Measurements from ENCODE around the gene TRIM31. TPM values are rescaled to one million over a fixed set of nuclear protein-coding genes. Genes with fewer than 3 reads are reported as not detected.

The TRIM31 gene
- total RNA-seq, 1 experiment from 2014 or later = 0.13 TPM

DNA sequence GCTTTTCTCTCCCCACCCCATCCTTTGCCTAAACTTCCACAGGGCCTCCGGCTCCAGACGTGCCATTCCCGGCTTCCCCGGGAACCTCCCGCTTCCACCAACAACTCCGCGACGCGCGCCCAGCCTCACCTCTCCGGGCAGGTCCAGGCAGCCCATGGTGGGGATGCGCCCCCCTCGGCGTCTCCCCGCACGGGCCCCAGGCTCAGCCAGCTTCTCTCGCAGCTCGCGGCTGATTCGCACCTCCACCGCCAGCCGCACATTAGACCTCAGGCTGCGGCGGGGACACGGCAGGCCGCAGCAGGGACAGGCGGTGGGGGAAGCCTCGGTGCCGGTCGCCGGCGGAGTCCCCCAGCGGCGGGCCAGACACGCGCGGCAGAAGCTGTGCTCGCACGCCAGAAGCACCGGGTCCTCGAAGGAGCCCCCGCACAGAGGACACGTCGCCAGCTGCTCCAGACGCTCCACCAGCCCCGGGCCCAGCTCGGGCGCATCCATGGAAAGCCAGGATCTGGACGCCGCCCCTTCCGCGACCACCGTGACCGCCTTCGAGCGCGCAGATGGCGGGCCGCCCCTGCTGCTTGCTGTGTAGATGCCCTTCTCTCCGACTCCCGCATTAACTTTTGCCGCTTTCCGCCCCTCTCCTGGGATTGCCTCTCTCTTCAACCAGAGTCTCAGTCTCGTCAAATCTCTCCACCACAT, 37.6 kb downstream of the TRIM31 start, which contains the start of gene RNF39 (continued):
- TF ChIP-seq, protein P1, sequence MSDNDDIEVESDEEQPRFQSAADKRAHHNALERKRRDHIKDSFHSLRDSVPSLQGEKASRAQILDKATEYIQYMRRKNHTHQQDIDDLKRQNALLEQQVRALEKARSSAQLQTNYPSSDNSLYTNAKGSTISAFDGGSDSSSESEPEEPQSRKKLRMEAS (CRISPR knock-in tag; IDR thresholded peaks at IDR 0.05) = peak; percentile 76
- TF ChIP-seq, protein P2, sequence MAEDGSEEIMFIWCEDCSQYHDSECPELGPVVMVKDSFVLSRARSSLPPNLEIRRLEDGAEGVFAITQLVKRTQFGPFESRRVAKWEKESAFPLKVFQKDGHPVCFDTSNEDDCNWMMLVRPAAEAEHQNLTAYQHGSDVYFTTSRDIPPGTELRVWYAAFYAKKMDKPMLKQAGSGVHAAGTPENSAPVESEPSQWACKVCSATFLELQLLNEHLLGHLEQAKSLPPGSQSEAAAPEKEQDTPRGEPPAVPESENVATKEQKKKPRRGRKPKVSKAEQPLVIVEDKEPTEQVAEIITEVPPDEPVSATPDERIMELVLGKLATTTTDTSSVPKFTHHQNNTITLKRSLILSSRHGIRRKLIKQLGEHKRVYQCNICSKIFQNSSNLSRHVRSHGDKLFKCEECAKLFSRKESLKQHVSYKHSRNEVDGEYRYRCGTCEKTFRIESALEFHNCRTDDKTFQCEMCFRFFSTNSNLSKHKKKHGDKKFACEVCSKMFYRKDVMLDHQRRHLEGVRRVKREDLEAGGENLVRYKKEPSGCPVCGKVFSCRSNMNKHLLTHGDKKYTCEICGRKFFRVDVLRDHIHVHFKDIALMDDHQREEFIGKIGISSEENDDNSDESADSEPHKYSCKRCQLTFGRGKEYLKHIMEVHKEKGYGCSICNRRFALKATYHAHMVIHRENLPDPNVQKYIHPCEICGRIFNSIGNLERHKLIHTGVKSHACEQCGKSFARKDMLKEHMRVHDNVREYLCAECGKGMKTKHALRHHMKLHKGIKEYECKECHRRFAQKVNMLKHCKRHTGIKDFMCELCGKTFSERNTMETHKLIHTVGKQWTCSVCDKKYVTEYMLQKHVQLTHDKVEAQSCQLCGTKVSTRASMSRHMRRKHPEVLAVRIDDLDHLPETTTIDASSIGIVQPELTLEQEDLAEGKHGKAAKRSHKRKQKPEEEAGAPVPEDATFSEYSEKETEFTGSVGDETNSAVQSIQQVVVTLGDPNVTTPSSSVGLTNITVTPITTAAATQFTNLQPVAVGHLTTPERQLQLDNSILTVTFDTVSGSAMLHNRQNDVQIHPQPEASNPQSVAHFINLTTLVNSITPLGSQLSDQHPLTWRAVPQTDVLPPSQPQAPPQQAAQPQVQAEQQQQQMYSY (CRISPR knock-in tag; IDR thresholded peaks at IDR 0.05) = peak; percentile 43
- TF ChIP-seq, protein P3, sequence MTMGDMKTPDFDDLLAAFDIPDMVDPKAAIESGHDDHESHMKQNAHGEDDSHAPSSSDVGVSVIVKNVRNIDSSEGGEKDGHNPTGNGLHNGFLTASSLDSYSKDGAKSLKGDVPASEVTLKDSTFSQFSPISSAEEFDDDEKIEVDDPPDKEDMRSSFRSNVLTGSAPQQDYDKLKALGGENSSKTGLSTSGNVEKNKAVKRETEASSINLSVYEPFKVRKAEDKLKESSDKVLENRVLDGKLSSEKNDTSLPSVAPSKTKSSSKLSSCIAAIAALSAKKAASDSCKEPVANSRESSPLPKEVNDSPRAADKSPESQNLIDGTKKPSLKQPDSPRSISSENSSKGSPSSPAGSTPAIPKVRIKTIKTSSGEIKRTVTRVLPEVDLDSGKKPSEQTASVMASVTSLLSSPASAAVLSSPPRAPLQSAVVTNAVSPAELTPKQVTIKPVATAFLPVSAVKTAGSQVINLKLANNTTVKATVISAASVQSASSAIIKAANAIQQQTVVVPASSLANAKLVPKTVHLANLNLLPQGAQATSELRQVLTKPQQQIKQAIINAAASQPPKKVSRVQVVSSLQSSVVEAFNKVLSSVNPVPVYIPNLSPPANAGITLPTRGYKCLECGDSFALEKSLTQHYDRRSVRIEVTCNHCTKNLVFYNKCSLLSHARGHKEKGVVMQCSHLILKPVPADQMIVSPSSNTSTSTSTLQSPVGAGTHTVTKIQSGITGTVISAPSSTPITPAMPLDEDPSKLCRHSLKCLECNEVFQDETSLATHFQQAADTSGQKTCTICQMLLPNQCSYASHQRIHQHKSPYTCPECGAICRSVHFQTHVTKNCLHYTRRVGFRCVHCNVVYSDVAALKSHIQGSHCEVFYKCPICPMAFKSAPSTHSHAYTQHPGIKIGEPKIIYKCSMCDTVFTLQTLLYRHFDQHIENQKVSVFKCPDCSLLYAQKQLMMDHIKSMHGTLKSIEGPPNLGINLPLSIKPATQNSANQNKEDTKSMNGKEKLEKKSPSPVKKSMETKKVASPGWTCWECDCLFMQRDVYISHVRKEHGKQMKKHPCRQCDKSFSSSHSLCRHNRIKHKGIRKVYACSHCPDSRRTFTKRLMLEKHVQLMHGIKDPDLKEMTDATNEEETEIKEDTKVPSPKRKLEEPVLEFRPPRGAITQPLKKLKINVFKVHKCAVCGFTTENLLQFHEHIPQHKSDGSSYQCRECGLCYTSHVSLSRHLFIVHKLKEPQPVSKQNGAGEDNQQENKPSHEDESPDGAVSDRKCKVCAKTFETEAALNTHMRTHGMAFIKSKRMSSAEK (CRISPR knock-in tag; IDR thresholded peaks at IDR 0.05; ENCODE audit: borderline replicate concordance) = no peak
- TF ChIP-seq SMAD3 (CRISPR knock-in tag; IDR thresholded peaks at IDR 0.05; ENCODE audit: borderline replicate concordance) (no peak), PRRX2 (CRISPR knock-in tag; IDR thresholded peaks at IDR 0.05) (no peak), JUN (CRISPR knock-in tag; IDR thresholded peaks at IDR 0.05) (no peak; the same call in 1 of the 2 replicates), NR1H2 (CRISPR knock-in tag; IDR thresholded peaks at IDR 0.05) (no peak), ZNF423 (CRISPR knock-in tag; IDR thresholded peaks at IDR 0.05) (no peak)
- TF ChIP-seq, protein P4, sequence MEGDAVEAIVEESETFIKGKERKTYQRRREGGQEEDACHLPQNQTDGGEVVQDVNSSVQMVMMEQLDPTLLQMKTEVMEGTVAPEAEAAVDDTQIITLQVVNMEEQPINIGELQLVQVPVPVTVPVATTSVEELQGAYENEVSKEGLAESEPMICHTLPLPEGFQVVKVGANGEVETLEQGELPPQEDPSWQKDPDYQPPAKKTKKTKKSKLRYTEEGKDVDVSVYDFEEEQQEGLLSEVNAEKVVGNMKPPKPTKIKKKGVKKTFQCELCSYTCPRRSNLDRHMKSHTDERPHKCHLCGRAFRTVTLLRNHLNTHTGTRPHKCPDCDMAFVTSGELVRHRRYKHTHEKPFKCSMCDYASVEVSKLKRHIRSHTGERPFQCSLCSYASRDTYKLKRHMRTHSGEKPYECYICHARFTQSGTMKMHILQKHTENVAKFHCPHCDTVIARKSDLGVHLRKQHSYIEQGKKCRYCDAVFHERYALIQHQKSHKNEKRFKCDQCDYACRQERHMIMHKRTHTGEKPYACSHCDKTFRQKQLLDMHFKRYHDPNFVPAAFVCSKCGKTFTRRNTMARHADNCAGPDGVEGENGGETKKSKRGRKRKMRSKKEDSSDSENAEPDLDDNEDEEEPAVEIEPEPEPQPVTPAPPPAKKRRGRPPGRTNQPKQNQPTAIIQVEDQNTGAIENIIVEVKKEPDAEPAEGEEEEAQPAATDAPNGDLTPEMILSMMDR (IDR thresholded peaks at IDR 0.05) = no peak
- TF ChIP-seq, protein P5, sequence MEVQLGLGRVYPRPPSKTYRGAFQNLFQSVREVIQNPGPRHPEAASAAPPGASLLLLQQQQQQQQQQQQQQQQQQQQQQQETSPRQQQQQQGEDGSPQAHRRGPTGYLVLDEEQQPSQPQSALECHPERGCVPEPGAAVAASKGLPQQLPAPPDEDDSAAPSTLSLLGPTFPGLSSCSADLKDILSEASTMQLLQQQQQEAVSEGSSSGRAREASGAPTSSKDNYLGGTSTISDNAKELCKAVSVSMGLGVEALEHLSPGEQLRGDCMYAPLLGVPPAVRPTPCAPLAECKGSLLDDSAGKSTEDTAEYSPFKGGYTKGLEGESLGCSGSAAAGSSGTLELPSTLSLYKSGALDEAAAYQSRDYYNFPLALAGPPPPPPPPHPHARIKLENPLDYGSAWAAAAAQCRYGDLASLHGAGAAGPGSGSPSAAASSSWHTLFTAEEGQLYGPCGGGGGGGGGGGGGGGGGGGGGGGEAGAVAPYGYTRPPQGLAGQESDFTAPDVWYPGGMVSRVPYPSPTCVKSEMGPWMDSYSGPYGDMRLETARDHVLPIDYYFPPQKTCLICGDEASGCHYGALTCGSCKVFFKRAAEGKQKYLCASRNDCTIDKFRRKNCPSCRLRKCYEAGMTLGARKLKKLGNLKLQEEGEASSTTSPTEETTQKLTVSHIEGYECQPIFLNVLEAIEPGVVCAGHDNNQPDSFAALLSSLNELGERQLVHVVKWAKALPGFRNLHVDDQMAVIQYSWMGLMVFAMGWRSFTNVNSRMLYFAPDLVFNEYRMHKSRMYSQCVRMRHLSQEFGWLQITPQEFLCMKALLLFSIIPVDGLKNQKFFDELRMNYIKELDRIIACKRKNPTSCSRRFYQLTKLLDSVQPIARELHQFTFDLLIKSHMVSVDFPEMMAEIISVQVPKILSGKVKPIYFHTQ (CRISPR knock-in tag; IDR thresholded peaks at IDR 0.05) = no peak
- TF ChIP-seq, protein P6, sequence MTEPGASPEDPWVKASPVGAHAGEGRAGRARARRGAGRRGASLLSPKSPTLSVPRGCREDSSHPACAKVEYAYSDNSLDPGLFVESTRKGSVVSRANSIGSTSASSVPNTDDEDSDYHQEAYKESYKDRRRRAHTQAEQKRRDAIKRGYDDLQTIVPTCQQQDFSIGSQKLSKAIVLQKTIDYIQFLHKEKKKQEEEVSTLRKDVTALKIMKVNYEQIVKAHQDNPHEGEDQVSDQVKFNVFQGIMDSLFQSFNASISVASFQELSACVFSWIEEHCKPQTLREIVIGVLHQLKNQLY (CRISPR knock-in tag; IDR thresholded peaks at IDR 0.05) = no peak
- TF ChIP-seq, protein P7, sequence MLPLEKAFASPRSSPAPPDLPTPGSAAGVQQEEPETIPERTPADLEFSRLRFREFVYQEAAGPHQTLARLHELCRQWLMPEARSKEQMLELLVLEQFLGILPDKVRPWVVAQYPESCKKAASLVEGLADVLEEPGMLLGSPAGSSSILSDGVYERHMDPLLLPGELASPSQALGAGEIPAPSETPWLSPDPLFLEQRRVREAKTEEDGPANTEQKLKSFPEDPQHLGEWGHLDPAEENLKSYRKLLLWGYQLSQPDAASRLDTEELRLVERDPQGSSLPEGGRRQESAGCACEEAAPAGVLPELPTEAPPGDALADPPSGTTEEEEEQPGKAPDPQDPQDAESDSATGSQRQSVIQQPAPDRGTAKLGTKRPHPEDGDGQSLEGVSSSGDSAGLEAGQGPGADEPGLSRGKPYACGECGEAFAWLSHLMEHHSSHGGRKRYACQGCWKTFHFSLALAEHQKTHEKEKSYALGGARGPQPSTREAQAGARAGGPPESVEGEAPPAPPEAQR (CRISPR knock-in tag; IDR thresholded peaks at IDR 0.05) = no peak
- TF ChIP-seq, protein P8, sequence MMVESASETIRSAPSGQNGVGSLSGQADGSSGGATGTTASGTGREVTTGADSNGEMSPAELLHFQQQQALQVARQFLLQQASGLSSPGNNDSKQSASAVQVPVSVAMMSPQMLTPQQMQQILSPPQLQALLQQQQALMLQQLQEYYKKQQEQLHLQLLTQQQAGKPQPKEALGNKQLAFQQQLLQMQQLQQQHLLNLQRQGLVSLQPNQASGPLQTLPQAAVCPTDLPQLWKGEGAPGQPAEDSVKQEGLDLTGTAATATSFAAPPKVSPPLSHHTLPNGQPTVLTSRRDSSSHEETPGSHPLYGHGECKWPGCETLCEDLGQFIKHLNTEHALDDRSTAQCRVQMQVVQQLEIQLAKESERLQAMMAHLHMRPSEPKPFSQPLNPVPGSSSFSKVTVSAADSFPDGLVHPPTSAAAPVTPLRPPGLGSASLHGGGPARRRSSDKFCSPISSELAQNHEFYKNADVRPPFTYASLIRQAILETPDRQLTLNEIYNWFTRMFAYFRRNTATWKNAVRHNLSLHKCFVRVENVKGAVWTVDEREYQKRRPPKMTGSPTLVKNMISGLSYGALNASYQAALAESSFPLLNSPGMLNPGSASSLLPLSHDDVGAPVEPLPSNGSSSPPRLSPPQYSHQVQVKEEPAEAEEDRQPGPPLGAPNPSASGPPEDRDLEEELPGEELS (CRISPR knock-in tag; IDR thresholded peaks at IDR 0.05) = no peak; the same call in 1 of the 2 replicates
- TF ChIP-seq, protein P9, sequence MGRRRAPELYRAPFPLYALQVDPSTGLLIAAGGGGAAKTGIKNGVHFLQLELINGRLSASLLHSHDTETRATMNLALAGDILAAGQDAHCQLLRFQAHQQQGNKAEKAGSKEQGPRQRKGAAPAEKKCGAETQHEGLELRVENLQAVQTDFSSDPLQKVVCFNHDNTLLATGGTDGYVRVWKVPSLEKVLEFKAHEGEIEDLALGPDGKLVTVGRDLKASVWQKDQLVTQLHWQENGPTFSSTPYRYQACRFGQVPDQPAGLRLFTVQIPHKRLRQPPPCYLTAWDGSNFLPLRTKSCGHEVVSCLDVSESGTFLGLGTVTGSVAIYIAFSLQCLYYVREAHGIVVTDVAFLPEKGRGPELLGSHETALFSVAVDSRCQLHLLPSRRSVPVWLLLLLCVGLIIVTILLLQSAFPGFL (CRISPR knock-in tag; IDR thresholded peaks at IDR 0.05; ENCODE audit: borderline replicate concordance) = no peak
